Endothelial cell of umbilical vein (primary cell): Measurements from ENCODE around the gene MIGA2.

ENCODE experiments used
- CTCF ChIP-seq, 2 donors: IDR thresholded peaks; 1 replicate in 1 of 2; 2 replicates in 1 of 2; pipeline ENCODE4 v1.5.1; 2011; ENCODE audit warnings: low read length in 2 of 2, mild to moderate bottlenecking in 2 of 2, moderate library complexity in 2 of 2, control low read depth in 1 of 2, inconsistent platforms in 1 of 2, low read depth in 1 of 2; ENCODE audit not compliant: insufficient read depth in 1 of 2; ENCODE audit errors: extremely low read depth in 1 of 2
- EZH2 ChIP-seq: IDR thresholded peaks from 2 replicates; pipeline ENCODE4 v1.6.1; 2012; ENCODE audit warnings: borderline replicate concordance, low read depth, mild to moderate bottlenecking, moderate library complexity, low read length, inconsistent platforms; ENCODE audit not compliant: severe bottlenecking
- FOS ChIP-seq: IDR thresholded peaks from 2 replicates; pipeline ENCODE4 v1.6.1; 2011; ENCODE audit warnings: mild to moderate bottlenecking, low read length, moderate library complexity, borderline replicate concordance; ENCODE audit not compliant: insufficient read depth
- GATA2 ChIP-seq: IDR thresholded peaks from 2 replicates; pipeline ENCODE4 v1.7.0; 2011; ENCODE audit warnings: low read depth, mild to moderate bottlenecking, moderate library complexity, mixed read lengths, low read length; ENCODE audit not compliant: insufficient read length, insufficient read depth
- JUN ChIP-seq: IDR thresholded peaks from 2 replicates; pipeline ENCODE4 v1.6.1; 2011; ENCODE audit warnings: borderline replicate concordance, low read depth; ENCODE audit not compliant: insufficient read length, insufficient read depth
- MAX ChIP-seq: IDR thresholded peaks from 2 replicates; pipeline ENCODE4 v1.6.1; 2011; ENCODE audit not compliant: insufficient read depth, insufficient read length
- MYC ChIP-seq: IDR thresholded peaks from one replicate; pipeline ENCODE4 v1.6.1; 2011; ENCODE audit warnings: mild to moderate bottlenecking, low read depth, low read length
- POLR2A ChIP-seq: IDR thresholded peaks from 2 replicates; pipeline ENCODE4 v1.6.1; 2012; ENCODE audit warnings: low read depth, mild to moderate bottlenecking, control low read depth, low read length
- POLR2AphosphoS5 ChIP-seq: IDR thresholded peaks from 2 replicates; pipeline ENCODE4 v1.6.1; 2012; ENCODE audit warnings: low read depth, mild to moderate bottlenecking, control low read depth, low read length, moderate library complexity; ENCODE audit not compliant: insufficient read depth

GRCh38 chr9:129121483-129121882, 85.1 kb downstream of the MIGA2 start:
- no peak for TF ChIP-seq CTCF (IDR thresholded peaks at IDR 0.05; ENCODE audit: extremely low read depth in 1 of 2, insufficient read depth in 1 of 2, low read depth in 1 of 2, low read length in 2 of 2)
- no peak for TF ChIP-seq POLR2A
- no peak for TF ChIP-seq MAX
- no peak for TF ChIP-seq POLR2AphosphoS5
- no peak for TF ChIP-seq MYC
- TF ChIP-seq EZH2: no peak
- no peak for TF ChIP-seq JUN
- no peak for TF ChIP-seq GATA2
- no peak for TF ChIP-seq FOS
